Subcutaneous abdominal adipose tissue (tissue), 5 donors: ENCODE measurements around the gene ANKRD65.
A peak's percentile ranks its signal among the peaks of the same experiment; 100 is the strongest.

Source experiments
- H3K27ac ChIP-seq: one replicate; pipeline ENCODE4 v1.7.0; 2013; ENCODE audit warnings: low read depth, mild to moderate bottlenecking, inconsistent platforms, low read length, moderate library complexity
- H3K27me3 ChIP-seq, 5 donors: one replicate each; pipeline ENCODE4 v1.7.0; 2013; ENCODE audit warnings: low read length in 5 of 5, inconsistent platforms in 1 of 5; ENCODE audit not compliant: control insufficient read depth in 5 of 5, insufficient read depth in 4 of 5
- H3K36me3 ChIP-seq, 5 donors: one replicate each; pipeline ENCODE4 v1.7.0; 2013; ENCODE audit warnings: low read length in 5 of 5; ENCODE audit not compliant: control insufficient read depth in 5 of 5, insufficient read depth in 5 of 5
- H3K4me1 ChIP-seq, 5 donors: one replicate each; pipeline ENCODE4 v1.7.0; 2013; ENCODE audit warnings: low read length in 5 of 5, mild to moderate bottlenecking in 3 of 5, moderate library complexity in 1 of 5; ENCODE audit not compliant: control insufficient read depth in 5 of 5, insufficient read depth in 5 of 5
- H3K4me3 ChIP-seq, 5 donors: one replicate each; pipeline ENCODE4 v1.7.0; 2013; ENCODE audit warnings: low read length in 5 of 5, low read depth in 1 of 5
- H3K9ac ChIP-seq, 5 donors: one replicate each; pipeline ENCODE4 v1.7.0; 2013; ENCODE audit warnings: low read length in 5 of 5, mild to moderate bottlenecking in 4 of 5, moderate library complexity in 3 of 5
- H3K9me3 ChIP-seq, 5 donors: one replicate each; pipeline ENCODE4 v1.7.0; 2013; ENCODE audit warnings: low read length in 5 of 5; ENCODE audit not compliant: control insufficient read depth in 5 of 5
- donor health status: healthy.
- donor health status: healthy.
- donor health status: healthy.
- donor health status: healthy.
- donor health status: healthy.

ANKRD65 gene

DNA sequence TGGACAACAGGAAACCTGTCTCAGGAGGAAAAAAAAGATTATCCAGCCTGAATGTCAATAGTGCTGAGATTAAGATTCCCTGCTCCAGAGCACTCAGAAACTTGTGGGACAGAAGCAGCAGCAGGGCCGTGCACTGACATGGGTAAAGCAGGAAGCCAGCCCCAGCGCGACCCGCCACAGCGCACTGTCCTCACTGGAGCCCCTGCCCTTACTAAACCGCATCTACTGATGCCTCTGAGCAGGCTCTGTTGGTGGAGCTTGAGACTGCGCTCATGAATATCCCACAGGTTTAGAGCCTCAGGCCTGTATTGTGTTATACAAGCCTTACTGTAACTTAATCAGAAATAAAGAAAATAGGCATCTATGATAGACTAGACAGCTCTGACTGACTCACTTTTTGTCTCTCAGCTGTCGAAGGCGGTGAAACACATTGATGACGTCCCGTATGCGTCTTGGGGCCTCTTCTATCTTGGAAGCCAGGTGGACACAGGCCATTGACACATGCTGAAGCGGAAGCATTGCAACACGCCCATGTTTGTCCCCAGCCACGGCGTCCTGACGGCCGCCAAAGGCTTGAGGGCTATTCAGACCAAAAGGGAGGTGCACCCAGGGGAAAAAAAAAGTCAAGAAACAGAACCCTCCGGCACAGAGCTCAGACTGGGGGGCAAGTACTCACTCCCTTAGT is 23.1 kb downstream of the ANKRD65 start:
- Histone ChIP-seq H3K9ac (peak overlapping the region in 4 of 5 donors; percentile 86 to 96 (median 92)), H3K4me3 (peak overlapping the region; percentile 70 to 99 (median 94)), H3K27ac (peak overlapping the region; percentile 77), H3K9me3 (no peaks in the 10 kb centered on the region), H3K36me3 (peaks cover 0 to 66% (median 56%) of the 10 kb centered on the region in 5 donors), H3K27me3 (no peaks in the 10 kb centered on the region), H3K4me1 (peaks cover 15 to 39% (median 34%) of the 10 kb centered on the region in 5 donors)

DNA sequence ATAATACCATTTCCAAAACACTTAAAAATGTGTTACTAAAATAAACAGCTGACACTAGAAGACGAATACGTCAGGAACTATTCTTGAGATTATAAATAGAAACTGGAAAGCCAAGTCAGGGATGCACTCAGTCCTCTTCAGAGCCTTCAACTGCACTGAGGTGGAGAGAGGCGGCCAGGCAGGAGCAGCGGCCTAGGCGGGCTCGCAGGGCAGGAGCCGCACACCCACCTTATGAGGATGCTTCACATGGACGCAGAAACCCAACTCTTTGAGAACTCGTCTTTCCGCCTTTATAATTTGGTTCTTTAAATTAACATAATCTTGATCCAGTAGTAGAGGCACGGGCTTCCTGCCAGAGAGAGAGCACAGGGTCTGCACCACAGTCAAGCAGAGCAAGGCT is 25.9 kb downstream of the ANKRD65 start:
- Histone ChIP-seq H3K4me3 (no peak overlapping the region), H3K27ac (no peak overlapping the region), H3K4me1 (peaks cover 12 to 25% (median 19%) of the 10 kb centered on the region in 5 donors), H3K36me3 (peaks cover 10 to 72% (median 65%) of the 10 kb centered on the region in 5 donors), H3K9me3 (no peaks in the 10 kb centered on the region), H3K9ac (no peak overlapping the region), H3K27me3 (no peaks in the 10 kb centered on the region)

DNA sequence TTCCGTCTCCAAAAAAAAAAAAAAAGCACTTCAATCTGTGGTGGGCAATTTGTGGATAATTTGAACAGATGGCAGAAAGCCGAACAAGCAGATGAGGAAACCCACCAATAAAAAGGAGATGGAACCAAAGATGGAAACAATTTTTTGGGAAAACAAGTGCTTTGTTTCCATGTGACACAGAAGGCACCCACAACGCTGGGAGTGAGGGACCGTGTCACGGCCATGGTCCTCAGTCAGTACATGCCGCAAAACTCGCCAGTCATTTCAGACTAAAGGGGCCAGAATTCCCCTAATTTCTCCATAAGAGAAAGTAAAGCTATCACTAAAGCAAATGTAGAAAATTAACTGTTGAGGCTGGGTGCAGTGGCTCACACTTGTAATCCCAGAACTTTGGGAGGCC is 27.0 kb downstream of the ANKRD65 start:
- Histone ChIP-seq H3K4me1 (peaks cover 8 to 17% (median 13%) of the 10 kb centered on the region in 5 donors), H3K4me3 (no peak overlapping the region), H3K9me3 (no peaks in the 10 kb centered on the region), H3K27me3 (no peaks in the 10 kb centered on the region), H3K36me3 (peaks cover 10 to 82% (median 75%) of the 10 kb centered on the region in 5 donors), H3K9ac (no peak overlapping the region), H3K27ac (no peak overlapping the region)

DNA sequence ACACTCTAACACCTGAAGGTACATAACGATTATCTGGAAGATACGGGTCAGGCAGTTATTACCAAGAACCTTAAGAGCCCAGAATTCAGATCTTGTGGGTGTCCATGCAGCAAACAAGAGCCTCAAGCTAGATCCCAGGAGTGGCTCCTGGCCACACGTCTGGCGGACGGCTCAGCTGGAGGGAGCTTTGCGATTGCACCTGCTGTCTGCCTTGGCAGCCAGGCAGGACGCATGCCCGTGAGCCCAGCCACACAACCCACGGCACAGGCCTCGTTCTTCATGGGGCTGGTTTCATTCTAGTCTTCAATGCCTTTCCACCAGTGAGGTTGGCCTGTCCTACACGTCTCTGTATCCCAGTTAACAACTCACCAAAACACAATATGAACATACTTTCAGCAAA is 27.6 kb downstream of the ANKRD65 start:
- Histone ChIP-seq H3K9ac (no peak overlapping the region), H3K27ac (no peak overlapping the region), H3K4me1 (peaks cover 8 to 15% (median 11%) of the 10 kb centered on the region in 5 donors), H3K4me3 (no peak overlapping the region), H3K36me3 (peaks cover 10 to 89% (median 78%) of the 10 kb centered on the region in 5 donors), H3K27me3 (no peaks in the 10 kb centered on the region), H3K9me3 (no peaks in the 10 kb centered on the region)

DNA sequence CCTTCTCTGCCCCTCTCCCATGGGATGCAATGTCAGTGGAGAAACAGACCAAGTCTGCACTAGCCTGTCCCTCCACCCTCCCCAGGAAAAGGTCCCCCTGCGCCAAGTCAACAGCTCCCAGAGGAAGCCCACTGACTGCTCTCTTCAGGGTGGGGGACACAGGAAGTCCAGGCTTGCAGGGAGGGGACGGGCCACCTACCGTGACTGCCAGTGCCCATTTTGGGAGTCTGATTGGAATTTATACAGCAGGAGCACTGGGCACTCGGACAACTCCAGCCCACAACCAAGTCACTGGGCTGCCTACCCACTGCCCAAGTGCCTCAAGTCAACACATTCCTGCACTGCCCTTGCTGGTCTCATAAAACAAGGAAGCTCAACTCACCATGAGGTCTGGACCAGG is 28.1 kb downstream of the ANKRD65 start:
- no peak overlapping the region for H3K4me3 ChIP-seq
- H3K36me3 ChIP-seq: peaks cover 10 to 93% (median 81%) of the 10 kb centered on the region in 5 donors
- no peak overlapping the region for H3K27ac ChIP-seq
- no peak overlapping the region for H3K9ac ChIP-seq
- H3K4me1 ChIP-seq: peaks cover 5 to 11% (median 7%) of the 10 kb centered on the region in 5 donors
- no peaks in the 10 kb centered on the region for H3K27me3 ChIP-seq
- H3K9me3 ChIP-seq: no peaks in the 10 kb centered on the region

DNA sequence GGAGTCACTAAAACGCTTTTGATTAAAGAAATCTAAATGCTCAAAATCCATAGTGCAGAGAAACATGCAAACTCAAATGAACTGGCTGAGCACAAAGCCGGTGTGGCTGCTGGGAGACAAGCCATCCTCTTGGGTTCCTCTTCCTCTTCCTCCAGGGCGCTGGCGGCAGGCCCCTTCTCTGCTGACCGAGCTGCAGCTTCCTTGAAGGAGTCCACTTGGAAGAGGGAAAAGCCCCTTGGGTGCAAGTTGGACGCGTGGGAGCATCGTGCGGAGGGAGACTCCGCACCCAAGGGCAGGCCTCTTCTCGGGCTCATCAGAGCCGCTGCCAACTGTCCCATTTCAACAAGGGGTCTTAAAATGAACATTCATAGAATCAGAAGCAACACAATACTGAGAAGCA is 29.9 kb downstream of the ANKRD65 start:
- Histone ChIP-seq H3K4me1 (no peaks in the 10 kb centered on the region), H3K4me3 (no peak overlapping the region), H3K9ac (no peak overlapping the region), H3K27me3 (no peaks in the 10 kb centered on the region), H3K27ac (no peak overlapping the region), H3K36me3 (peaks cover 12 to 98% (median 87%) of the 10 kb centered on the region in 5 donors), H3K9me3 (no peaks in the 10 kb centered on the region)

DNA sequence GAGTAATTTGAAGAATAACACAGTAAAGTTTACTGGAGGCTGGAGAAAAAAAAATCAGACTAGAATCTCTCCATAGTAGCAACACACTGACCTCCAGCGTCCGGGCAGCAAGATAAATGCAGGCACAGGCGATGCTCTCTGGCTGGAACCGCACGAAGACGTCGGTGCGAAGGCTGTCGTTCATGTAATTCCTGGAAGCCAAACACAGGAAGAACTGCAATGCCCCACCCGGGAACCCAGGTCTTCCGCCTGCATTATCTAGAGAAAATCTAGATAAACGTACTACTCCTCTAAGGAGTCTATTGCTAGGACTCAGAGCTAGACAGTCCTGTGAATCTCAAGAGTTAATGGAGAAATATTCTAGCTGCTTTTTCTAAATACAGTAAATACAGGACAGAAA is 30.4 kb downstream of the ANKRD65 start:
- peaks cover 12 to 99% (median 91%) of the 10 kb centered on the region in 5 donors for H3K36me3 ChIP-seq
- no peak overlapping the region for H3K4me3 ChIP-seq
- H3K4me1 ChIP-seq: no peaks in the 10 kb centered on the region
- H3K27me3 ChIP-seq: no peaks in the 10 kb centered on the region
- no peak overlapping the region for H3K9ac ChIP-seq
- no peaks in the 10 kb centered on the region for H3K9me3 ChIP-seq
- H3K27ac ChIP-seq: no peak overlapping the region

DNA sequence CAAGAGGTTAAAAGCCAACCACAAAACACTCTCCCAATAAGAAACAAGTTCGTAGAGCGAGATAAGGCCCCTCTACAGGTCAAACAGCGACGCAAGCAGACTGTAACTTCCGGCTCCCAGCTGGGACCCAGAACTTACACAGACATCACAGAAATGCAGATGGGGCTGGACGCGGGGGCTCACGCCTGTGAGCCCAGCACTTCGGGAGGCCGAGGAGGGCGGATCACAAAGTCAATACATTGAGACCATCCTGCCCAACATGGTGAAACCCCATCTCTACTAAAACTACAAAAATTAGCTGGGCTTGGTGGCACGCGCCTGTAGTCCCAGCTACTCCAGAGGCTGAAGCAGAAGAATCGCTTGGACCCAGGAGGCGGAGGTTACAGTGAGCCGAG is 33.0 kb downstream of the ANKRD65 start:
- Histone ChIP-seq H3K9ac (no peak overlapping the region), H3K9me3 (no peaks in the 10 kb centered on the region), H3K36me3 (peaks cover 12 to 85% (median 73%) of the 10 kb centered on the region in 5 donors), H3K27me3 (no peaks in the 10 kb centered on the region), H3K4me3 (no peak overlapping the region), H3K27ac (no peak overlapping the region), H3K4me1 (no peaks in the 10 kb centered on the region)

DNA sequence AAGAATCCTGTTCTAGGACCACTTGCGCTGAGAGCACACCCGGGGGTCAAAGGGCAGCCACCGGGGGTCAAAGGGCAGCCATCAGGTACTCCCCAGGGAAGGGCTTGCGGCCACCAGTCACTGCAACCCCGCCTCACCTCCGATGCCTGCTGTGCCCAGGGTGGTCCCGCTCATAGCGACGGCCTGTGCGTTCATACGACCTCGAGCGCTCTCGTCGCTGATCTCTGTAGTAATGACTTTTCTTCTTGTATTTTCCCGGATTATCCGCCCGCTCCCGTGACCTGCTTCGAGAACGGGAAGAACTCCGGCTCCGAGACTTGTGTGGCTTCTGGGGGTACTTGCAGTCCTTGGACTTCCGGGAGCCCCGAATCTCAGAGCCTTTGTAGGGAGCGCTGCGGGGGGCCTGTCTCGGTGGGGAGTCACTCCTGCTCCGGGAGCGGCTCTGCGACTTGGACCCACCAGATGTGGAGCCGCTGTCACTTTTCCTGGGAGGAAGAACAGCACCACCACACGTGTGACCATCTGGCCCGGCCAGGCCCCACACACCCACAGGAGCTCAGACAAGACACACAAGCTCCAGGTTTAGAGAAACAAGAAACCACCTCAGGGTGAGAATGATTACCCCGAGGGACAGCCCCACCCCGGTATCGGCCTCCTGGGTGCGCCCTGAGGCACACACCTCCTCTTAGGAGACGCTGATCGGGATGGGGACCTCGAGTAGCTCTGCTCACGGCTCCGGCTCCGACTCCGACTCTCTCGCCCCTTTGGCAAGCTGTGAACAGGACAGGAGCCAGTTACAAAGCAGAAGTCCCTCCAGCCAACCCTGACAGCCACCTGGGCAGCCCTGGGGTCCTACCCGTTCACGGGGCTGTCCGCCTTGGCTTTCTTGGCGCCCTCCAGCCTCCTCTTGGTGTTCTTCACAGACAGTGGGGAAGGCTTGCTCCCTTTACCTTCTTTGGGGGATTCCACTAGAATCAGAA is 33.7 kb downstream of the ANKRD65 start:
- no peaks in the 10 kb centered on the region for H3K9me3 ChIP-seq
- no peaks in the 10 kb centered on the region for H3K4me1 ChIP-seq
- H3K27me3 ChIP-seq: no peaks in the 10 kb centered on the region
- H3K36me3 ChIP-seq: peaks cover 9 to 78% (median 66%) of the 10 kb centered on the region in 5 donors
- no peak overlapping the region for H3K9ac ChIP-seq
- no peak overlapping the region for H3K27ac ChIP-seq
- no peak overlapping the region for H3K4me3 ChIP-seq

DNA sequence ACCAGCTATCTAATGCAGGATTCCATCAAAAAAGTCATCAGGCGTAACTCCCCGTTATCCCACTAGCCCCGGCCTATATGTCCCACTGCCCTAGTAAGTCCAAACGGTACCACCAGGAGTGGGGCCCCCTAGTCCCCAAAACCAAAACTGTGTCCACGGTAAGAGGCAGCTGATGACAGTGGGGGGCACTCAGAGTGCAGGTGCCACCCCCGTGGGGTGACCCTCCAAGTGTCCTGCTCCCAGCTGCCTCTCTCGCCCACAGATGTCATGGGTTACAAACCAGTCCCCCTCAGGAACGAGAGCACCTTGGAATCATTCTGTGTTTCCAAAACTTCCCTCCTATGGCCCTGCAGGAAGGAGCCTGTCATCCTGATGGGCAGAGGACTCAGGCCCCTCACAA is 35.1 kb downstream of the ANKRD65 start:
- Histone ChIP-seq H3K9me3 (no peaks in the 10 kb centered on the region), H3K9ac (no peak overlapping the region), H3K27ac (no peak overlapping the region), H3K27me3 (no peaks in the 10 kb centered on the region), H3K4me1 (no peaks in the 10 kb centered on the region), H3K36me3 (peaks cover 6 to 72% (median 57%) of the 10 kb centered on the region in 5 donors), H3K4me3 (no peak overlapping the region)
